Erythroblast (primary cell): ENCODE data around the gene DCAF15.

Experiments used
- GATA1 ChIP-seq: IDR thresholded peaks from 2 replicates; pipeline ENCODE4 v1.6.1; 2011; ENCODE audit warnings: low read depth, mild to moderate bottlenecking, control low read depth, low read length, moderate library complexity
- POLR2A ChIP-seq: IDR thresholded peaks from 2 replicates; pipeline ENCODE4 v1.6.1; 2011; ENCODE audit warnings: mild to moderate bottlenecking, low read length

DNA sequence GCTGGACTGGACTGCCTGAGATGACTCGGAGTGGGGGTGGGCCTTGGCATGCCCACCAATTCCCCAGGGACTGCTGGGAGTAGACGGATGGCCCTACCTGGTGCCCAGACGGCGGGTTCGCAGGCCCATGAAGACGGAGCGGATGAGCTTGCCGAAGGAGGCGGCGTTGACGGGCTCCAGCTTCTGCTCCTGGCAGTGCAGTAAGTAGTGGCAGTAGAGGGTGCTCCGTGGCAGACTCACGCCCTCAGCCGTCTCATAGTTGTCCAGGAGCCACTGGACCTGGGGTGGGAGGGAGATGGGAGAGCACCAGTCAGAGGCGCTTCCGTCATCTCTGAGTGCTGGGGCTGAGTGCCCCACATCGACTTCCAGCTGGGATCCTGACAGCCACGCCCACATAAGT lies 17.6 kb downstream of the DCAF15 start:
- no peak for TF ChIP-seq POLR2A
- no peak for TF ChIP-seq GATA1
